ENCODE data around the gene PCDHB10. TPM values are rescaled to one million over a fixed set of nuclear protein-coding genes. Genes with fewer than 3 reads are reported as not detected.
"Not testable (repeated sequence)": the region's sequence is repeated elsewhere in the genome, so short reads cannot be mapped to it uniquely, and the experiment has no call there.

Gene PCDHB10
- total RNA-seq (2014; rRNA removed; shearing (Covaris generic)), result 0.03 and 0.33 TPM in 2 replicates

GRCh38 chr5:141192110-141192725, at the start of gene PCDHB10:
Gene PCDHB10 (plus strand): TSS chr5:141192353. CDS start chr5:141192553, 200 bp downstream.
- Histone ChIP-seq H3K4me3 (ENCODE audit: insufficient read depth, low read depth, low read length) (no peak within 1 kb of the TSS; the same call in 1 of the 2 replicates), H3K27me3 (ENCODE audit: control insufficient read depth, insufficient read depth, low read length) (no peaks in the 10 kb centered on the region), H3K36me3 (replicated peaks; ENCODE audit: control insufficient read depth, insufficient read depth, low read length) (no peaks in the 10 kb centered on the region)
- DNase-seq, result peak; percentile 80

DNA sequence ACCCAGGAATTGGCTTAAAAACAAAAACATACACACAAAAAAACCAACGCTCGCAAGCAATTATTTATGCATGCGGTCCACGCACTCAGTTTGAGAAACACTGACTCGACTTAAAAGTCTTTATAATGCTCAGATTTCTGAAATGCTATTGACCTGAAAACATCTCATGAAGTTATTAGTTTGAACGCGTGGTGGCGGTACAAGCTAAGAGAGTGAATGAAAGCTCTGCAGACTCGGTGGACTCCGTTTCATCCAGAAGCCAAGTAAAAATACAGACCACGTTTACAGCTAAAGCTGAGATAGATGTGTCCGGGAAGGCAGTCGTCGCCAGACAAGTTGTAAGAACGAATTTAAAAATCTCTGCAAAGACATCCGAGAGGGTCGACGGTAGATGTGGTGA, 42.3 kb upstream of the PCDHB10 start, which contains the start of gene PCDHB6:
Gene PCDHB6, plus strand, starts transcription at position 246 of the 400 bp plus-strand sequence. CDS start 201 bp downstream, outside the sequence.
- peak; percentile 70 for DNase-seq
- H3K27me3 ChIP-seq (ENCODE audit: control insufficient read depth, insufficient read depth, low read length), result no peaks in the 10 kb centered on the region
- no peaks in the 10 kb centered on the region for H3K36me3 ChIP-seq (replicated peaks; ENCODE audit: control insufficient read depth, insufficient read depth, low read length)
- no peak within 1 kb of the TSS for H3K4me3 ChIP-seq (ENCODE audit: insufficient read depth, low read depth, low read length)

GRCh38 chr5:141150224-141150992, 41.7 kb upstream of the PCDHB10 start:
- Histone ChIP-seq H3K27me3 (ENCODE audit: control insufficient read depth, insufficient read depth, low read length) (no peaks in the 10 kb centered on the region), H3K36me3 (replicated peaks; ENCODE audit: control insufficient read depth, insufficient read depth, low read length) (no peaks in the 10 kb centered on the region), H3K4me3 (ENCODE audit: insufficient read depth, low read depth, low read length) (no peak overlapping the region)
- DNase-seq, result no peak

DNA sequence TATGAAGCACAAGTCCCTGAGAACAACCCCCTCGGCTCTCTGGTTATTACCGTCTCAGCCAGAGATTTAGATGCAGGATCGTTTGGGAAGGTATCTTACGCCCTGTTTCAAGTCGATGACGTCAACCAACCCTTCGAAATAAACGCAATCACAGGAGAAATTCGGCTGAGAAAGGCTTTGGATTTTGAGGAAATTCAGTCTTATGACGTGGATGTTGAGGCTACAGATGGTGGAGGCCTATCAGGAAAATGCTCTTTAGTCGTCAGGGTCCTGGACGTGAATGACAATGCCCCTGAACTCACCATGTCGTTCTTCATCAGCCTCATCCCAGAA, 41.2 kb upstream of the PCDHB10 start:
- no peak overlapping the region for H3K4me3 ChIP-seq (ENCODE audit: insufficient read depth, low read depth, low read length)
- no peaks in the 10 kb centered on the region for H3K36me3 ChIP-seq (replicated peaks; ENCODE audit: control insufficient read depth, insufficient read depth, low read length)
- H3K27me3 ChIP-seq (ENCODE audit: control insufficient read depth, insufficient read depth, low read length), result no peaks in the 10 kb centered on the region
- no peak for DNase-seq

DNA sequence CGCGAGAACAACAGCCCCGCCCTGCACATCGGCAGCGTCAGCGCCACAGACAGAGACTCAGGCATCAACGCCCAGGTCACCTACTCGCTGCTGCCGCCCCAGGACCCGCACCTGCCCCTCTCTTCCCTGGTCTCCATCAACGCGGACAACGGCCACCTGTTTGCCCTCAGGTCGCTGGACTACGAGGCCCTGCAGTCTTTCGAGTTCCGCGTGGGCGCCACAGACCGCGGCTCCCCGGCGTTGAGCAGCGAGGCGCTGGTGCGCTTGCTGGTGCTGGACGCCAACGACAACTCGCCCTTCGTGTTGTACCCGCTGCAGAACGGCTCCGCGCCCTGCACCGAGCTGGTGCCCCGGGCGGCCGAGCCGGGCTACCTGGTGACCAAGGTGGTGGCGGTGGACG, 40.5 kb upstream of the PCDHB10 start:
- not testable (repeated sequence) for H3K36me3 ChIP-seq (replicated peaks; ENCODE audit: control insufficient read depth, insufficient read depth, low read length); H3K4me3 ChIP-seq (ENCODE audit: insufficient read depth, low read depth, low read length); DNase-seq; H3K27me3 ChIP-seq (ENCODE audit: control insufficient read depth, insufficient read depth, low read length)

GRCh38 chr5:141152096-141152495, 40.1 kb upstream of the PCDHB10 start:
- not testable (repeated sequence) for H3K4me3 ChIP-seq (ENCODE audit: insufficient read depth, low read depth, low read length); H3K36me3 ChIP-seq (replicated peaks; ENCODE audit: control insufficient read depth, insufficient read depth, low read length); DNase-seq

DNA sequence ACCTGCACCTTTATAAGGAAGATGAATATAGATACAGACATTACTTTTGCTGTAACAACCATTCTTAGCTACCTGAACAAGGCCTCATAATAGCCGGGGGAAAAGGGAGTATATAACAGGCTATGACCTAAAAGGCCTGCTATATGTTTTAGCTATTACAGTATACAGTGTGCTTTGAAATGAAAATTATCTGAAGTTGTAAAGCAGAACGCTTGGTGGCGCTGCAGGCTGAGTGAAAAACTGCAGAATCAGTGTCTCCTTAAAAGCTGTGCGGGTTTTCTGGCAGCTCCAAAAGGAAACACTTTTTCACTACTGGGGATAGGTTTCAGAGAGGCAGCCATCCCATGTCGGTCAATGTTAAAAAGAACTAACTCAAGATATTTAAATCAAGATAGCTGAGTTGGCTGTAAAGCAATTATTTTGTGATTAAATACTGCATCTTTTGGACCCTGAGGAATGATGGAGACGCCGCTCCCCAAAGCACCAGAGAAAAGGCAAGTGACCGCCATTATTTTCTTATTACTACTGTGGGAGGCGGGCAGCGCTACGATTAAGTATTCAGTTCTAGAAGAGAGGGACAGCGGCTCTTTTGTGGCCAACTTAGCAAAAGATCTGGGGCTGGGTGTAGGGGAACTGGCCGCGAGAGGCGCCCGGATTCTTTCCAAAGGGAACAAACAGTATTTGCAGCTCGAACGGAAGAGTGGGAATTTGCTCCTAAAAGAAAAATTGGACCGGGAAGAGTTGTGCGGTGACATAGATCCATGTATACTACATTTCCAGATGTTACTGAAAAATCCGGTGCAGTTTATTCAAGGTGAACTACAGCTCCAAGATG, 36.4 kb upstream of the PCDHB10 start:
- DNase-seq, result peak; percentile 67
- Histone ChIP-seq H3K36me3 (replicated peaks; ENCODE audit: control insufficient read depth, insufficient read depth, low read length) (no peaks in the 10 kb centered on the region), H3K4me3 (ENCODE audit: insufficient read depth, low read depth, low read length) (no peak overlapping the region)

More at GRCh38 chr5:141152096-141152495, 40.1 kb upstream of the PCDHB10 start:
- not testable (repeated sequence) for H3K27me3 ChIP-seq (ENCODE audit: control insufficient read depth, insufficient read depth, low read length)

DNA sequence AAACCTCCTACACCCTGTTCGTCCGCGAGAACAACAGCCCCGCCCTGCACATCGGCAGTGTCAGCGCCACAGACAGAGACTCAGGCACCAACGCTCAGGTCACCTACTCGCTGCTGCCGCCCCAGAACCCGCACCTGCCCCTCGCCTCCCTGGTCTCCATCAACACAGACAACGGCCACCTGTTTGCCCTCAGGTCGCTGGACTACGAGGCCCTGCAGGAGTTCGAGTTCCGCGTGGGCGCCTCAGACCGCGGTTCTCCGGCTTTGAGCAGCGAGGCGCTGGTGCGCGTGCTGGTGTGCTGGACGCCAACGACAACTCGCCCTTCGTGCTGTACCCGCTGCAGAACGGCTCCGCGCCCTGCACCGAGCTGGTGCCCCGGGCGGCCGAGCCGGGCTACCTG, 34.8 kb upstream of the PCDHB10 start:
- H3K4me3 ChIP-seq (ENCODE audit: insufficient read depth, low read depth, low read length); H3K36me3 ChIP-seq (replicated peaks; ENCODE audit: control insufficient read depth, insufficient read depth, low read length); DNase-seq; H3K27me3 ChIP-seq (ENCODE audit: control insufficient read depth, insufficient read depth, low read length): not testable (repeated sequence)

More for the DNA sequence above, 36.4 kb upstream of the PCDHB10 start:
- no peaks in the 10 kb centered on the region for H3K27me3 ChIP-seq (ENCODE audit: control insufficient read depth, insufficient read depth, low read length)

DNA sequence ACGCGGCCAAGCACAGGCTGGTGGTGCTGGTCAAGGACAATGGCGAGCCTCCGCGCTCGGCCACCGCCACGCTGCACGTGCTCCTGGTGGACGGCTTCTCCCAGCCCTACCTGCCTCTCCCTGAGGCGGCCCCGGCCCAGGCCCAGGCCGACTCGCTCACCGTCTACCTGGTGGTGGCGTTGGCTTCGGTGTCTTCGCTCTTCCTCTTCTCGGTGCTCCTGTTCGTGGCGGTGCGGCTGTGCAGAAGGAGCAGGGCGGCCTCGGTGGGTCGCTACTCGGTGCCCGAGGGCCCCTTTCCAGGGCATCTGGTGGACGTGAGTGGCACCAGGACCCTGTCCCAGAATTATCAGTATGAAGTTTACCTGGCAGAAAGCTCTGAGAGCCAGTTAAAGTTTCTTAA, 34.3 kb upstream of the PCDHB10 start:
- DNase-seq; H3K27me3 ChIP-seq (ENCODE audit: control insufficient read depth, insufficient read depth, low read length); H3K4me3 ChIP-seq (ENCODE audit: insufficient read depth, low read depth, low read length); H3K36me3 ChIP-seq (replicated peaks; ENCODE audit: control insufficient read depth, insufficient read depth, low read length): not testable (repeated sequence)

DNA sequence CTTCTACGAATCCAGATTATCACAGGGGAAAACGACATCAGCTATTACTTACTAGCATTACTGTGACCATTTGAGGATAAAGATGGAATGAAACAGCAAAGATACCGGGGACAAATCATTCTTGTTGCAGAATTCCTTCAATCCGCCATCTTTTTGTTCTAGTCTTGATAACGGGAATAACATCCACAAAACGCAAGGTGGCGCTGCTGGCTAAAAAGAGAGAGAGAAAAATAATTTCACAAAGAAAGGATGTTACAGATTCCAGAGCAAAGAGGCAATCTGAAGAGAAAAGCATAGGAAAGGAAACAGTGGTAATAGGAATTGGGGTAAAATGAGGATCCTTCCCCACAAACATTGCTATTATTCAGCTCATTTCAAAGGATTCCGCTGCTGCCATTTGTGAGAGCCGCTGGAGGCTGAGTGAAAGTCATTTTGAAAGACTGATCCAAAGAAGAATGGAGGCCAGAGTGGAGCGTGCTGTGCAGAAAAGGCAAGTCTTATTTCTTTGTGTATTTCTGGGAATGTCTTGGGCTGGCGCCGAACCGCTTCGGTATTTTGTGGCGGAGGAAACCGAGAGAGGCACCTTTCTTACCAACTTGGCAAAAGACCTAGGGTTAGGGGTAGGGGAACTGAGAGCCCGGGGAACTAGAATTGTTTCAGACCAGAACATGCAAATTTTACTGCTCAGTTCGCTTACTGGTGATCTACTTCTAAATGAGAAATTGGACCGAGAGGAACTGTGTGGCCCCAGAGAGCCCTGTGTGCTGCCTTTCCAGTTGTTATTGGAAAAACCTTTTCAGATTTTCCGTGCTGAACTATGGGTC, 19.6 kb upstream of the PCDHB10 start, which contains the start of gene PCDHB7:
Gene PCDHB7, plus strand, starts transcription at position 264 of the 824 bp plus-strand sequence. Its CDS starts 192 bp downstream, at position 456.
- Histone ChIP-seq H3K4me3 (ENCODE audit: insufficient read depth, low read depth, low read length) (no peak within 1 kb of the TSS), H3K27me3 (ENCODE audit: control insufficient read depth, insufficient read depth, low read length) (no peaks in the 10 kb centered on the region), H3K36me3 (replicated peaks; ENCODE audit: control insufficient read depth, insufficient read depth, low read length) (no peaks in the 10 kb centered on the region)
- peak; percentile 76 for DNase-seq

DNA sequence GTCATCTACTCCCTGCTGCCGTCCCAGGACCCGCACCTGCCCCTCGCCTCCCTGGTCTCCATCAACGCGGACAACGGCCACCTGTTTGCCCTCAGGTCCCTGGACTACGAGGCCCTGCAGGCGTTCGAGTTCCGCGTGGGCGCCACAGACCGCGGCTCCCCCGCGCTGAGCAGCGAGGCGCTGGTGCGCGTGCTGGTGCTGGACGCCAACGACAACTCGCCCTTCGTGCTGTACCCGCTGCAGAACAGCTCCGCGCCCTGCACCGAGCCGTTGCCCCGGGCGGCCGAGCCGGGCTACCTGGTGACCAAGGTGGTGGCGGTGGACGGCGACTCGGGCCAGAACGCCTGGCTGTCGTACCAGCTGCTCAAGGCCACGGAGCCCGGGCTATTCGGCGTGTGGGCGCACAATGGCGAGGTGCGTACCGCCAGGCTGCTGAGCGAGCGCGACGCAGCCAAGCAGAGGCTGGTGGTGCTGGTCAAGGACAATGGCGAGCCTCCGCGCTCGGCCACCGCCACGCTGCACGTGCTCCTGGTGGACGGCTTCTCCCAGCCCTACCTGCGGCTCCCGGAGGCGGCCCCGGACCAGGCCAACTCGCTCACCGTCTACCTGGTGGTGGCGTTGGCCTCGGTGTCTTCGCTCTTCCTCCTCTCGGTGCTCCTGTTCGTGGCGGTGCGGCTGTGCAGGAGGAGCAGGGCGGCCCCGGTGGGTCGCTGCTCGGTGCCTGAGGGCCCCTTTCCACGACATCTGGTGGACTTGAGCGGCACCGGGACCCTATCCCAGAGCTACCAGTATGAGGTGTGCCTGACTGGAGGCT, 17.7 kb upstream of the PCDHB10 start:
- not testable (repeated sequence) for H3K27me3 ChIP-seq (ENCODE audit: control insufficient read depth, insufficient read depth, low read length); H3K4me3 ChIP-seq (ENCODE audit: insufficient read depth, low read depth, low read length); H3K36me3 ChIP-seq (replicated peaks; ENCODE audit: control insufficient read depth, insufficient read depth, low read length); DNase-seq

- Histone ChIP-seq H3K36me3 (replicated peaks; ENCODE audit: control insufficient read depth, insufficient read depth, low read length) (no peaks in the 10 kb centered on the region), H3K4me3 (ENCODE audit: insufficient read depth, low read depth, low read length) (no peak overlapping the region), H3K27me3 (ENCODE audit: control insufficient read depth, insufficient read depth, low read length) (no peaks in the 10 kb centered on the region)
These were observed 16.2 kb upstream of the PCDHB10 start for GRCh38 chr5:141175933-141176332.

GRCh38 chr5:141177577-141178191, 14.5 kb upstream of the PCDHB10 start, which contains the start of gene PCDHB8:
Gene PCDHB8 (plus strand): TSS chr5:141177790. CDS start chr5:141178035, 245 bp downstream.
- not testable (repeated sequence) for H3K27me3 ChIP-seq (ENCODE audit: control insufficient read depth, insufficient read depth, low read length); H3K4me3 ChIP-seq (ENCODE audit: insufficient read depth, low read depth, low read length); H3K36me3 ChIP-seq (replicated peaks; ENCODE audit: control insufficient read depth, insufficient read depth, low read length)
- DNase-seq, result peak; percentile 51

More at GRCh38 chr5:141175933-141176332, 16.2 kb upstream of the PCDHB10 start:
- DNase-seq, result no peak

Data from H7 (cell line).